ENCODE measurements around the gene PA2G4. TPM values are rescaled to one million over a fixed set of nuclear protein-coding genes. Genes with fewer than 3 reads are reported as not detected.
"Not testable (repeated sequence)": the region's sequence is repeated elsewhere in the genome, so short reads cannot be mapped to it uniquely, and the experiment has no call there.

PA2G4 gene
- total RNA-seq: 103 TPM

DNA sequence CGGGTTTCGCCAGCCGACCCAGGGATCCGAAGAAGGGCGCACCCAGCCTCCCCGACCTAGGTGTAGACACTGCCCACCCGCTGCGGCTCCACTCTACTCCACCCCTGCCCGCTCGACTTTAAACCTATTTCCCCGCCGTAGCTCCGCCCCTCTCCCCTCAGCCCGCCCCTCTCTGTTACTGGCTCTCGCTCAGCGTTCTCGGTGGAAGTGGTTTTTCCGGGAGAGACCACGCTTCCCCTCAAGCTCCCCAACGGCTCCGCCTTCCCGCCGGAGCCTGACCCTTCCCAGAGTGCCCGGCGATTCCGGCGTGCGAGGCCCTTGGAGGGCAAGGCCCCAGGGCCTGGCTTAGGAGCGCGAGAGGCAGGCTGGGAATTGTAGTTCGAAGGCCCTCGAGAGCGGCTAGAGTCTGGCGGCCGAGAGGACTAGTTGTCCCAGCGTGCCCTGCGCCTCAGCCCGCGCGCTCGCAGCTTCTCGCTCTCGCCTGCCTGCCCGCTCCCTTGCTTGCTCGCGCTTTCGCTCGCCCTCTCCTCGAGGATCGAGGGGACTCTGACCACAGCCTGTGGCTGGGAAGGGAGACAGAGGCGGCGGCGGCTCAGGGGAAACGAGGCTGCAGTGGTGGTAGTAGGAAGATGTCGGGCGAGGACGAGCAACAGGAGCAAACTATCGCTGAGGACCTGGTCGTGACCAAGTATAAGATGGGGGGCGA is at the start of gene PA2G4:
Gene PA2G4, plus strand, starts transcription at position 451 of the 706 bp plus-strand sequence. Its CDS starts 179 bp downstream, at position 630.
- Histone ChIP-seq H3K4me3 (ENCODE audit: low read length) (peak within 1 kb of the TSS; percentile 75), H3K4me1 (ENCODE audit: insufficient read depth, low read length) (peaks cover 38% of the 10 kb centered on the region), H3K27me3 (ENCODE audit: insufficient read depth, low read length) (no peaks in the 10 kb centered on the region), H3K9me3 (ENCODE audit: low read depth, low read length) (no peaks in the 10 kb centered on the region)

DNA sequence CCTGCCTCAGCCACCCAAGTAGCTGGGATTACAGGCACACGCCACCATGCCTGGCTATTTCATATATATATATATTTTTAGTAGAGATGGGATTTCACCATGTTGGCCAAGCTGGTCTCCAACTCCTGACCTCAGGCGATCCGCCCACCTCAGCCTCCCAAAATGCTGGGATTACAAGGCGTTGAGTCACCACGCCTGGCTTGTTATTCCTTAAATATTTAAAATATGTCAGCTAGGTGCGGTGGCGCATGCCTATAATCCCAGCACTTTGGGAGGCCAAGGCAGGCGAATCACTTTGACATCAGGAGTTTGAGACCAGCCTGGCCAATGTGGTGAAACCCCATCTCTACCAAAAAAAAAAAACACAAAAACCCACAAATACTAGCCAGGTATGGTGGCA is 44.4 kb upstream of the PA2G4 start:
- not testable (repeated sequence) for H3K4me3 ChIP-seq (ENCODE audit: low read length); H3K9me3 ChIP-seq (ENCODE audit: low read depth, low read length); H3K27me3 ChIP-seq (ENCODE audit: insufficient read depth, low read length); H3K4me1 ChIP-seq (ENCODE audit: insufficient read depth, low read length)

DNA sequence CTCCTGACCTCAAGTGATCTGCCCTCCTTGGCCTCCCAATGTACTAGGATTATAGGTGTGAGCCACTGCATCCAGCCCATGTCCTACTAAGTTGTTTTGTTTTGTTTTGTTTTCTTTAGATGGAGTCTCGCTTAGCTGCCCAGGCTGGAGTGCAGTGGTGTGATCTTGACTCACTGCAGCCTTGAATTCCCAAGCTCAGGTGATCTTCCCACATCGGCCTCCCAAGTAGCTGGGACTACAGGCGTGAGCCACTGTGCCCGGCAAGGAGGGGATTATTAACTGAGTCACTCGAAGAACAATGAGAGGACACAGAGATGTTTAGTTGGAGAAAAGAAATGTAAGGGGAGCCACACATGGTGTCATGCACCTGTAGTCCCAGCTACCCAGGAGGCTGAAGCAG is 42.4 kb upstream of the PA2G4 start:
- no peak overlapping the region for H3K4me3 ChIP-seq (ENCODE audit: low read length)
- no peaks in the 10 kb centered on the region for H3K27me3 ChIP-seq (ENCODE audit: insufficient read depth, low read length)
- H3K9me3 ChIP-seq (ENCODE audit: low read depth, low read length): no peaks in the 10 kb centered on the region
- H3K4me1 ChIP-seq (ENCODE audit: insufficient read depth, low read length): no peaks in the 10 kb centered on the region

GRCh38 chr12:56062996-56063395 is 41.4 kb upstream of the PA2G4 start:
- H3K9me3 ChIP-seq (ENCODE audit: low read depth, low read length): no peaks in the 10 kb centered on the region
- no peak overlapping the region for H3K4me3 ChIP-seq (ENCODE audit: low read length)
- no peaks in the 10 kb centered on the region for H3K27me3 ChIP-seq (ENCODE audit: insufficient read depth, low read length)
- H3K4me1 ChIP-seq (ENCODE audit: insufficient read depth, low read length): no peaks in the 10 kb centered on the region

GRCh38 chr12:56071648-56072047 is 32.7 kb upstream of the PA2G4 start:
- Histone ChIP-seq H3K4me3 (ENCODE audit: low read length) (no peak overlapping the region), H3K9me3 (ENCODE audit: low read depth, low read length) (no peaks in the 10 kb centered on the region), H3K4me1 (ENCODE audit: insufficient read depth, low read length) (no peaks in the 10 kb centered on the region), H3K27me3 (ENCODE audit: insufficient read depth, low read length) (no peaks in the 10 kb centered on the region)

- Histone ChIP-seq H3K4me3 (ENCODE audit: low read length) (no peak overlapping the region), H3K9me3 (ENCODE audit: low read depth, low read length) (no peaks in the 10 kb centered on the region), H3K27me3 (ENCODE audit: insufficient read depth, low read length) (no peaks in the 10 kb centered on the region), H3K4me1 (ENCODE audit: insufficient read depth, low read length) (peaks cover 8% of the 10 kb centered on the region)
Measured at GRCh38 chr12:56074396-56074795, 30.0 kb upstream of the PA2G4 start.

DNA sequence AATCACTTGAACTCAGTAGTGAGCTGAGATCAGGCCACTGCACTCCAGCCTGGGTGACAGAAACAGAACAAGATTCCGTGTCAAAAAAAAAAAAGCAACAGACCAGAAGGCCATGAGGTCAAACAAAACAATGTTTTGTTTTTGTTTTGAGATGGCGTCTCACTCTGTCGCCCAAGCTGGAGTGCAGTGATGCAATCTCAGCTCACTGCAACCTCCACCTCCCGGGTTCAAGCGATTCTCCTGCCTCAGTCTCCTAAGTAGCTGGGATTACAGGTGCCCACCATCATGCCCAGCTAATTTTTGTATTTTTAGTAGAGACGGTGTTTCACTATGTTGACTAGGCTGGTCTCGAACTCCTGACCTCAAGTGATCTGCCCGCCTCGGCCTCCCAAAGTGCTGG is 26.4 kb upstream of the PA2G4 start:
- not testable (repeated sequence) for H3K9me3 ChIP-seq (ENCODE audit: low read depth, low read length)
- H3K27me3 ChIP-seq (ENCODE audit: insufficient read depth, low read length): peaks cover 17% of the 10 kb centered on the region

DNA sequence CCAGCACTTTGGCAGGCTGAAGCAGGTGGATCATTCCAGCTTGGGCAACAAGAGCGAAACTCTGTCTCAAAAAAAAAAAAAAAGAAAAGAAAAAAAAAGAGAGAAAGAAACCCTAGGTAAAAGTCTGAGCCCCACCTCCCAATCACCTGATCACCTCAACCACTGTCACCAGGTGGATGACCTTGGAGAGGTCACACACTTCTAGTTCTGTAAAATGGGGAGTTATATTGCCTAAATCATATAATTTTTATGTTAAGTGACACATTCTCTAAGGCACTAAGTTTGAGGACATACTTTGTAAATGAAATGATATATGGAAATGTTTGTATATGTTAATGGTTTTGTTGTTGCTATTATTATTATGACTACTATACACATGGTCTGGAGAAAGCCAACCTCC is 25.9 kb upstream of the PA2G4 start:
- H3K9me3 ChIP-seq (ENCODE audit: low read depth, low read length): no peaks in the 10 kb centered on the region
- H3K4me1 ChIP-seq (ENCODE audit: insufficient read depth, low read length): peaks cover 21% of the 10 kb centered on the region
- H3K4me3 ChIP-seq (ENCODE audit: low read length): no peak overlapping the region
- peaks cover 17% of the 10 kb centered on the region for H3K27me3 ChIP-seq (ENCODE audit: insufficient read depth, low read length)

More for the DNA sequence above, 26.4 kb upstream of the PA2G4 start:
- H3K4me1 ChIP-seq (ENCODE audit: insufficient read depth, low read length): peaks cover 21% of the 10 kb centered on the region
- not testable (repeated sequence) for H3K4me3 ChIP-seq (ENCODE audit: low read length)

DNA sequence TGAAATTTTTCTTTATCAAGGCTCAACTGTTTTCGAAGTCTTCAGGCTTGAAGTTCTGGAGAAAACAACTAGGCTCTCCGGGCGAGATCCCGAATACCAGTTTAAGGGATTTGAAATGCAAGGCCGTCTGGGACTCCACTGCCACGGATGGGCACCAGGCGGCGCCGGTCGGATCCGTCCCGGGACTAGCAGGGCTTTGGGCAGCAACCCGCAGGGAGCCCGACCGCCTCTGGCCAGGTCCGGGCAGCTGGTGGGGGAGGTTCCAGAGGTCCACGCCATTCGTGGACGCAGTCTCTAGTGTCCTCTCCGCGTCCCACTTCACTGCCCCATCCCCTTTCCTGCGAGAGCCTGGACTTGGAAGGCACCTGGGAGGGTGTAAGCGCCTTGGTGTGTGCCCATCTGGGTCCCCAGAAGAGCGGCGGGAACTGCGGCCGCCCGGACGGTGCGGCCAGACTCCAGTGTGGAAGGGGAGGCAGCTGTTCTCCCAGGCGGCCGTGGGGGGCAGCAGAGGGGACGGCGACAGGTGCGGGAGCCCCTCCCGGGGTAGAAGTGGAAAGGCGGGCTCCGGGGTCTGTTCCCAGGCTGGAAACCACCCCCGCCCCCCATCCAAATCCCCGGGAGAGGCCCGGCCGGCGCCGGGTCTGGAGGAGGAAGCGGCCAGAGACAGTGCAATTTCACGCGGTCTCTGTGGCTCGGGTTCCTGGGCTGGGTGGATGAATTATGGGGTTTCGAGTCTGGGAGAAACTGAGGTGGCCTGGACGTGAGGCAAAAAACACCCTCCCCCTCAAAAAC is 25.2 kb upstream of the PA2G4 start:
- H3K4me1 ChIP-seq (ENCODE audit: insufficient read depth, low read length): peaks cover 21% of the 10 kb centered on the region
- H3K27me3 ChIP-seq (ENCODE audit: insufficient read depth, low read length): peaks cover 21% of the 10 kb centered on the region
- H3K9me3 ChIP-seq (ENCODE audit: low read depth, low read length): no peaks in the 10 kb centered on the region
- peak overlapping the region; percentile 45 for H3K4me3 ChIP-seq (ENCODE audit: low read length)

DNA sequence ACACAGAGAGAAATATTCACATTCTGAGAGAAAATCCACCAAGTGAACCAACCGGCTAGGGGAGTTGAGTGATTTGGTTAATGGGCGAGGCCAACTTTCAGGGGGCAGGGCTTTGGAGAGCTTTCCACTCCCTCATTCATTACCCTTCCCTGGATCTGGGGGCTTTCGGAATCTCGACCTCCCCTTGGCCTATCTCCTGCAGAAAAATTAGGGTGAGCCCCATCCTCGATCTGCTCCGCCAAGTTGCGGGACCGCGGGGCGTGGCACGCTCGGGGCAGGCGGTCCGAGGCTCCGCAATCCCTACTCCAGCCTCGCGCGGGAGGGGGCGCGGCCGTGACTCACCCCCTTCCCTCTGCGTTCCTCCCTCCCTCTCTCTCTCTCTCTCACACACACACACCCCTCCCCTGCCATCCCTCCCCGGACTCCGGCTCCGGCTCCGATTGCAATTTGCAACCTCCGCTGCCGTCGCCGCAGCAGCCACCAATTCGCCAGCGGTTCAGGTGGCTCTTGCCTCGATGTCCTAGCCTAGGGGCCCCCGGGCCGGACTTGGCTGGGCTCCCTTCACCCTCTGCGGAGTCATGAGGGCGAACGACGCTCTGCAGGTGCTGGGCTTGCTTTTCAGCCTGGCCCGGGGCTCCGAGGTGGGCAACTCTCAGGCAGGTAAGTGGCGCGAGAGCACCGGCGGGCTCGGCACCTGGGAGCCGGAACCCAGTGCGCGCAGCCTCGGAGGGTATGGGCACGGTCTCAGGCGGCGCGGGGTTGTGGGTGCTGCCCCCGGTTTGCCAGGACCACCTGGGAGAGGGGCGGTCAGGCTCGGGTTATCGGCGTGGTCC is 24.4 kb upstream of the PA2G4 start, which contains the start of gene ERBB3:
Gene ERBB3, plus strand, starts transcription at position 443 of the 833 bp plus-strand sequence. Its CDS starts 136 bp downstream, at position 579.
- Histone ChIP-seq H3K4me3 (ENCODE audit: low read length) (peak within 1 kb of the TSS; percentile 45), H3K27me3 (ENCODE audit: insufficient read depth, low read length) (peaks cover 21% of the 10 kb centered on the region), H3K4me1 (ENCODE audit: insufficient read depth, low read length) (peaks cover 21% of the 10 kb centered on the region), H3K9me3 (ENCODE audit: low read depth, low read length) (no peaks in the 10 kb centered on the region)

- H3K27me3 ChIP-seq (ENCODE audit: insufficient read depth, low read length): peaks cover 21% of the 10 kb centered on the region
- no peak overlapping the region for H3K4me3 ChIP-seq (ENCODE audit: low read length)
Measured at GRCh38 chr12:56080556-56081138, 23.7 kb upstream of the PA2G4 start.

DNA sequence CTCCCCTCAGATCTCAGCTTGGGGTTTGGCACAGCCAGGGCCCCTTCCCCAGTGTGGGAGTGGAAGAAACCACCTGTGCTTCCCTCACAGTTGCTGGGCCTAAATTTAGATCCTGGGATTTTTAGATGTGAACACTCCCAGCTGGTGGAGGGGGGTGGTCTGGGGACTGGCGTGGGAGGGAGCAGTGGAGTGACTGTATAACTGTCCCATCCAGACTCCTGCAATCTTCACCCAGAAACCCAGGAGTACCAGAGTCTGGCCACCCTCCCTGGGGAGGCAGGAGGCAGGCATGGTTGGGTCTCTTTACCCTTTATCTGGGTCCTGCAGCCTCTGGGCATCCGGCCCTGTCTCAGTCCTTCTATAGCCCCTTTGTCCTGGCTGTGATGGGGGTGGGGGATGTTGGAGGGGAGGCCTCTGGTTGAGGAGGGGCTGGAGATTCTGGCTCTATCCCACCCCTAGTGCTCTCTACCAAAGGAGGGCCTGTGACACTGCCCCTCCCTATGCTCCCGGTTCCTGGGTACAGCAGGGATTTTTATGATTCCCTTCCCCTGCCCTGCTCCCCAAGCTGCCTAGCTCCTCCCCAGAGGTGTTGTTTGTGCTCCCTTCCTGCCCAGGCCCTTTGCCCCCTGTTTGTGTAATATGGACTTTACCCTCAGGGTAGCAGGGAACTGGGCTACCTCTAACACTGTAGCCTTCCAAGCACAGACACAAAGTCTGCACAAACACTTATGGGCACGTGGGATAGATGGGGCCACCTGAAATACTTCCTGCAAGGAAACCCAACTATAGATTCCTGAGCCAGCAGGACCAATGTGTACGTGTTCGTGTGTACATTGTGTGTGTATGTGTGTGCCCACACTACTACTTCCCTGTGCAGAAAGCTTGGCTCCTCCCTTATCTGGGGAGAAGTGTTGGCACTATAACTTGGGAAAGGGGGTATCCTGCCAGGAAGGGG is 22.7 kb upstream of the PA2G4 start:
- Histone ChIP-seq H3K27me3 (ENCODE audit: insufficient read depth, low read length) (peaks cover 21% of the 10 kb centered on the region), H3K9me3 (ENCODE audit: low read depth, low read length) (no peaks in the 10 kb centered on the region), H3K4me1 (ENCODE audit: insufficient read depth, low read length) (peaks cover 21% of the 10 kb centered on the region), H3K4me3 (ENCODE audit: low read length) (no peak overlapping the region)

More at GRCh38 chr12:56080556-56081138, 23.7 kb upstream of the PA2G4 start:
- peaks cover 21% of the 10 kb centered on the region for H3K4me1 ChIP-seq (ENCODE audit: insufficient read depth, low read length)
- H3K9me3 ChIP-seq (ENCODE audit: low read depth, low read length): no peaks in the 10 kb centered on the region

- Histone ChIP-seq H3K4me1 (ENCODE audit: insufficient read depth, low read length) (peaks cover 21% of the 10 kb centered on the region), H3K9me3 (ENCODE audit: low read depth, low read length) (no peaks in the 10 kb centered on the region), H3K27me3 (ENCODE audit: insufficient read depth, low read length) (peaks cover 21% of the 10 kb centered on the region), H3K4me3 (ENCODE audit: low read length) (no peak overlapping the region)
Measured at GRCh38 chr12:56082382-56082781, 22.0 kb upstream of the PA2G4 start.

GRCh38 chr12:56082967-56083366 is 21.4 kb upstream of the PA2G4 start:
- Histone ChIP-seq H3K4me1 (ENCODE audit: insufficient read depth, low read length) (peaks cover 21% of the 10 kb centered on the region), H3K4me3 (ENCODE audit: low read length) (no peak overlapping the region), H3K9me3 (ENCODE audit: low read depth, low read length) (no peaks in the 10 kb centered on the region), H3K27me3 (ENCODE audit: insufficient read depth, low read length) (peaks cover 21% of the 10 kb centered on the region)
